H9 (cell line): ENCODE results near the gene CAPN2. TPM values are rescaled to one million over a fixed set of nuclear protein-coding genes. Genes with fewer than 3 reads are reported as not detected.
"Not testable (repeated sequence)": the region's sequence is repeated elsewhere in the genome, so short reads cannot be mapped to it uniquely, and the experiment has no call there.

Source experiments
- DNase-seq: peaks from one replicate; pipeline ENCODE4 v3.0.0-alpha.2; 2017
- H2AFZ ChIP-seq: one replicate; pipeline ENCODE4 v1.6.1; 2013; ENCODE audit warnings: mild to moderate bottlenecking, low read length, control low read depth, moderate library complexity
- H2AK5ac ChIP-seq: 2 replicates; pipeline ENCODE4 v1.6.1; 2013; ENCODE audit warnings: low read length, control low read depth, mixed read lengths; ENCODE audit not compliant: insufficient read length
- H2BK120ac ChIP-seq: one replicate; pipeline ENCODE4 v1.6.1; 2013; ENCODE audit warnings: low read depth, mild to moderate bottlenecking, low read length, control low read depth, inconsistent platforms; ENCODE audit not compliant: poor library complexity, severe bottlenecking
- H2BK12ac ChIP-seq: 2 replicates; pipeline ENCODE4 v1.6.1; 2013; ENCODE audit warnings: low read length, control low read depth, mixed read lengths, low read depth; ENCODE audit not compliant: insufficient read length
- H2BK15ac ChIP-seq: 2 replicates; pipeline ENCODE4 v1.6.1; 2013; ENCODE audit warnings: low read depth, low read length, control low read depth
- H2BK20ac ChIP-seq: one replicate; pipeline ENCODE4 v1.6.1; 2013; ENCODE audit warnings: low read depth, mild to moderate bottlenecking, low read length, control low read depth, inconsistent platforms; ENCODE audit not compliant: poor library complexity, severe bottlenecking
- H2BK5ac ChIP-seq: 2 replicates; pipeline ENCODE4 v1.6.1; 2013; ENCODE audit warnings: low read length, control low read depth, mixed read lengths; ENCODE audit not compliant: insufficient read length
- H3K14ac ChIP-seq: 2 replicates; pipeline ENCODE4 v1.6.1; 2013; ENCODE audit warnings: low read length, control low read depth; ENCODE audit not compliant: insufficient read depth
- H3K18ac ChIP-seq: 2 replicates; pipeline ENCODE4 v1.6.1; 2013; ENCODE audit warnings: low read depth, mild to moderate bottlenecking, mixed read lengths, low read length, control low read depth; ENCODE audit not compliant: insufficient read length
- H3K23ac ChIP-seq: 2 replicates; pipeline ENCODE4 v1.6.1; 2013; ENCODE audit warnings: low read length, control low read depth, mixed read lengths, low read depth; ENCODE audit not compliant: insufficient read length
- H3K23me2 ChIP-seq: 2 replicates; pipeline ENCODE4 v1.6.1; 2013; ENCODE audit warnings: low read depth, mild to moderate bottlenecking, mixed read lengths, low read length, control low read depth; ENCODE audit not compliant: insufficient read length, poor library complexity, severe bottlenecking
- H3K27ac ChIP-seq: 2 replicates; pipeline ENCODE4 v1.5.1; 2013; ENCODE audit warnings: low read length, control low read depth, mixed read lengths, low read depth; ENCODE audit not compliant: insufficient read length
- H3K27me3 ChIP-seq: 2 replicates; pipeline ENCODE4 v1.6.1; 2013; ENCODE audit warnings: low read length, control low read depth, inconsistent platforms; ENCODE audit not compliant: insufficient read depth
- H3K4ac ChIP-seq: 2 replicates; pipeline ENCODE4 v1.6.1; 2013; ENCODE audit warnings: low read depth, mild to moderate bottlenecking, control low read depth, inconsistent platforms, low read length, moderate library complexity
- H3K4me1 ChIP-seq: 2 replicates; pipeline ENCODE4 v1.6.1; 2013; ENCODE audit warnings: low read length, control low read depth, inconsistent platforms; ENCODE audit not compliant: insufficient read depth
- H3K4me2 ChIP-seq: 2 replicates; pipeline ENCODE4 v1.6.1; 2013; ENCODE audit warnings: low read length, control low read depth, mixed read lengths; ENCODE audit not compliant: insufficient read length, insufficient read depth
- H3K56ac ChIP-seq: 2 replicates; pipeline ENCODE4 v1.6.1; 2013; ENCODE audit warnings: low read depth, mild to moderate bottlenecking, mixed read lengths, low read length, control low read depth; ENCODE audit not compliant: insufficient read length
- H3K79me1 ChIP-seq: 2 replicates; pipeline ENCODE4 v1.6.1; 2013; ENCODE audit warnings: low read depth, mild to moderate bottlenecking, moderate library complexity, low read length, control low read depth, inconsistent platforms; ENCODE audit not compliant: insufficient read depth, poor library complexity, severe bottlenecking
- H3K79me2 ChIP-seq: 2 replicates; pipeline ENCODE4 v1.6.1; 2013; ENCODE audit warnings: low read length, control low read depth, inconsistent platforms; ENCODE audit not compliant: insufficient read depth
- H3K9ac ChIP-seq: 2 replicates; pipeline ENCODE4 v1.6.1; 2013; ENCODE audit warnings: low read length, control low read depth, mixed read lengths; ENCODE audit not compliant: insufficient read length; ENCODE audit errors: extremely low read depth
- H3K9me3 ChIP-seq: one replicate; pipeline ENCODE4 v1.6.1; 2013; ENCODE audit warnings: low read depth, low read length, inconsistent platforms; ENCODE audit not compliant: control insufficient read depth
- H3T11ph ChIP-seq: one replicate; pipeline ENCODE4 v1.6.1; 2013; ENCODE audit warnings: mild to moderate bottlenecking, low read length, control low read depth, inconsistent platforms
- H4K20me1 ChIP-seq: one replicate; pipeline ENCODE4 v1.6.1; 2013; ENCODE audit not compliant: control insufficient read depth, insufficient read length, insufficient read depth
- H4K5ac ChIP-seq: 2 replicates; pipeline ENCODE4 v1.6.1; 2013; ENCODE audit warnings: low read depth, mild to moderate bottlenecking, mixed read lengths, low read length, control low read depth; ENCODE audit not compliant: insufficient read length
- H4K8ac ChIP-seq: replicated peaks from 2 replicates; pipeline ENCODE4 v1.6.1; 2013; ENCODE audit warnings: low read length, control low read depth, mixed read lengths, low read depth; ENCODE audit not compliant: insufficient read length
- H4K91ac ChIP-seq: 2 replicates; pipeline ENCODE4 v1.6.1; 2013; ENCODE audit warnings: low read depth, mild to moderate bottlenecking, moderate library complexity, mixed read lengths, low read length, control low read depth; ENCODE audit not compliant: insufficient read length
- H3K27ac Mint-ChIP-seq, 3 experiments: 2 replicates in 2 of 3; 3 replicates in 1 of 3; pipeline ENCODE4 v1.8.0; 2020 to 2021; ENCODE audit warnings: mixed read lengths in 3 of 3, mild to moderate bottlenecking in 1 of 3, moderate library complexity in 1 of 3
- H3K27me3 Mint-ChIP-seq: 2 replicates; pipeline ENCODE4 v1.8.0; 2021; ENCODE audit warnings: low read depth, mild to moderate bottlenecking, moderate library complexity, mixed read lengths
- H3K36me3 Mint-ChIP-seq, 3 experiments: 2 replicates in 2 of 3; 3 replicates in 1 of 3; pipeline ENCODE4 v1.8.0; 2020 to 2021; ENCODE audit warnings: low read depth in 3 of 3, mixed read lengths in 3 of 3; ENCODE audit not compliant: insufficient read depth in 1 of 3
- H3K4me1 Mint-ChIP-seq, 2 experiments: 2 replicates each; pipeline ENCODE4 v1.8.0; 2020; ENCODE audit warnings: mixed read lengths in 2 of 2
- H3K4me3 Mint-ChIP-seq, 2 experiments: 2 replicates in 1 of 2; 3 replicates in 1 of 2; pipeline ENCODE4 v1.8.0; 2020 to 2021; ENCODE audit warnings: mild to moderate bottlenecking in 2 of 2, mixed read lengths in 2 of 2, moderate library complexity in 1 of 2
- H3K9me3 Mint-ChIP-seq, 2 experiments: 2 replicates in 1 of 2; 3 replicates in 1 of 2; pipeline ENCODE4 v1.8.0; 2020; ENCODE audit warnings: mild to moderate bottlenecking in 2 of 2, mixed read lengths in 2 of 2, moderate library complexity in 1 of 2
- WGBS: extraction: QIAGEN DNeasy Blood & Tissue Kit; methylation state at CpG from one replicate; pipeline ENCODE4 v1.1.7; 2013; ENCODE audit warnings: missing lambda C conversion rate, low lambda C conversion rate, mixed read lengths; ENCODE audit not compliant: insufficient read length; ENCODE audit errors: extremely low coverage; 5-methylcytosine and 5-hydroxymethylcytosine counted together
- total RNA-seq: library from RNA; stranded (reverse); gene quantifications from 2 replicates; pipeline ENCODE4 v1.2.1, GENCODE V29; 2021
- TF ChIP-seq, protein P1 (sequence below): fragments of 200-600 bp; sonication (generic); conservative IDR thresholded peaks from 3 replicates; pipeline ENCODE4 v1.8.0; 2021; ENCODE audit warnings: antibody characterized with exemption, mild to moderate bottlenecking

CAPN2 gene
- total RNA-seq, 1 experiment from 2014 or later: 32.2 TPM

DNA sequence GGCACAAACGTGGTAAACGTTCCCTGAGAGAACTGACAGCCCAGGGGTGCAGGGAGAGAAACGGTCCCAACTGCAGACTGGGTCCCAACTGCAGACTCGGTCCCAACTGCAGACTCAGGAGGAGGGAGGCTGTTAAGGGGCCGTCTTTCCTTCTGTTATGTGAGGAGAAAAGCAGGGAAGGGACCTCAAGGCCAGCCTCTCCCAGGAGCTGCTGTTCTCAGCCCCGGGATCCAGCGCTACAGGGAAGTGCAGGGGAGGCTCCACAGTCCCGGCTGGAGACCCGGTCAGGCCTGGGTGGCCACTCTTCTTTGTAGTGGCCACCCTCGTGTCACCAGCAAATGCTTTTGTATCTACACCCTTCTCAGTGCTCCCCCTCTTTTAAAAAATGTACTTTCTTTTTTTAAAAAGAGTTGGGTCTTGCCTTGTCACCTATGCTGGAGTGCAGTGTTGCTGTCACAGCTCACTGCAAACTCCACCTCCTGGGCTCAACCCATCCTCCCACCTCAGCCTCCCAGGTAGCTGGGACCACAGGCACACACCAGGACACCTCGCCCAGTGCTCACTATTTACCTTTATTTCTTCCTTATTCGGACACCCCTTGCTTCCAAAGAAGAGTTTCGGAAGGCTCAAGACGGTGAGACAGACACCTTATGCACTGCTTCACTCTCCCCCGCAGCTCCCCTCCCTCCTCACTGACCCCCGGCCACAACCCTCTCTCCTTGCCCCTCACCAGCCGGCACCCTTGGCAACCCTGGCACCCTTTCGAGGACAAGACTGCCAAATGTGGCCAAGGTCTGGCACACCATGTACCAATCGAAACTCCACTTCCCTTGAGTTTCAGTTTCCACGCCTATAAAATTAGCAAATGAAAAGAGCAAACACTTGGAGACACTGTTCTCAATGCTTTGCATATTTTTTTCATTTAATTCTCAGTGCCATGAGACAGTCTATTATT lies 21.8 kb downstream of the CAPN2 start:
- peaks cover 42 to 55% of the 10 kb centered on the region in 2 experiments for H3K4me1 Mint-ChIP-seq
- Histone ChIP-seq H3K9me3 (no peaks in the 10 kb centered on the region), H2AFZ (no peak overlapping the region), H3K27ac (no peak overlapping the region), H3K4me1 (peaks cover 4% of the 10 kb centered on the region; the same call in 1 of the 2 replicates), H4K20me1 (no peaks in the 10 kb centered on the region), H3K4ac (no peak overlapping the region), H3K18ac (no peak overlapping the region), H3K56ac (no peak overlapping the region), H3K4me2 (no peak overlapping the region), H2BK12ac (no peak overlapping the region), H2AK5ac (no peak overlapping the region), H4K91ac (no peak overlapping the region), H3K23me2 (no peaks in the 10 kb centered on the region), H4K8ac (no peak overlapping the region), H3K9ac (no peak overlapping the region), H2BK15ac (no peak overlapping the region), H2BK120ac (no peak overlapping the region), H3K23ac (no peak overlapping the region), H3K79me1 (no peaks in the 10 kb centered on the region), H3K14ac (no peak overlapping the region), H4K5ac (no peak overlapping the region), H3K27me3 (peaks cover 13% of the 10 kb centered on the region; the same call in 1 of the 2 replicates), H2BK20ac (no peak overlapping the region), H3T11ph (no peak overlapping the region), H2BK5ac (no peak overlapping the region), H3K79me2 (no peaks in the 10 kb centered on the region)
- TF ChIP-seq, protein P1, sequence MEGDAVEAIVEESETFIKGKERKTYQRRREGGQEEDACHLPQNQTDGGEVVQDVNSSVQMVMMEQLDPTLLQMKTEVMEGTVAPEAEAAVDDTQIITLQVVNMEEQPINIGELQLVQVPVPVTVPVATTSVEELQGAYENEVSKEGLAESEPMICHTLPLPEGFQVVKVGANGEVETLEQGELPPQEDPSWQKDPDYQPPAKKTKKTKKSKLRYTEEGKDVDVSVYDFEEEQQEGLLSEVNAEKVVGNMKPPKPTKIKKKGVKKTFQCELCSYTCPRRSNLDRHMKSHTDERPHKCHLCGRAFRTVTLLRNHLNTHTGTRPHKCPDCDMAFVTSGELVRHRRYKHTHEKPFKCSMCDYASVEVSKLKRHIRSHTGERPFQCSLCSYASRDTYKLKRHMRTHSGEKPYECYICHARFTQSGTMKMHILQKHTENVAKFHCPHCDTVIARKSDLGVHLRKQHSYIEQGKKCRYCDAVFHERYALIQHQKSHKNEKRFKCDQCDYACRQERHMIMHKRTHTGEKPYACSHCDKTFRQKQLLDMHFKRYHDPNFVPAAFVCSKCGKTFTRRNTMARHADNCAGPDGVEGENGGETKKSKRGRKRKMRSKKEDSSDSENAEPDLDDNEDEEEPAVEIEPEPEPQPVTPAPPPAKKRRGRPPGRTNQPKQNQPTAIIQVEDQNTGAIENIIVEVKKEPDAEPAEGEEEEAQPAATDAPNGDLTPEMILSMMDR: no peak
- H3K9me3 Mint-ChIP-seq: no peaks in the 10 kb centered on the region; a peak in 1 of 5 replicates
- no CpG with 5 or more reads among the region's 20 CpGs for WGBS
- H3K4me3 Mint-ChIP-seq: peak overlapping the region in 1 of 2 experiments; percentile 34; a peak in 1 of 5 replicates
- peak overlapping the region in 1 of 3 experiments; percentile 61; a peak in 1 of 7 replicates for H3K27ac Mint-ChIP-seq
- no peak for DNase-seq
- peaks cover 47% of the 10 kb centered on the region for H3K27me3 Mint-ChIP-seq
- H3K36me3 Mint-ChIP-seq: peaks cover 1 to 10% (median 6%) of the 10 kb centered on the region in 3 experiments; a peak in 6 of 7 replicates

DNA sequence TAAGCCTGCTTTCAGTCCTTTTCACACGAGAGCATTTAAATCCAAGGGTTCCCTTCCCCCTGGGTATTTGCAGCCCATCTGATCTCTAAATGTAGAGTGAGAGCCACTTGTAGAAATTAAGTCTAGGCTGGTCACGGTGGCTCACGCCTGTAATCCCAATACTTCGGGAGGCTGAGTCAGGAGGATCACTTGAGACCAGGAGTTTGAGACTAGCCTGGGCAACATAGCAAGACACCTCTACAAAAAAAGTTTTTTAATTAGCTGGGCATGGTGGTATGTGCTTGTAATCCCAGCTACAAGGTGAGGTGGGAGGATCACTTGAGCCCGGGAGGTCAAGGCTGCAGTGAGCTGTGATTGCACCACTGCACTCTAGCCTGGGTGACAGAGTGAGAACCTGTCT lies 24.3 kb downstream of the CAPN2 start:
- H3K79me1 ChIP-seq, H3K4me1 ChIP-seq, H4K5ac ChIP-seq, H3K27ac ChIP-seq, H3K4ac ChIP-seq, H2AK5ac ChIP-seq, H4K8ac ChIP-seq, H3K18ac ChIP-seq, H2AFZ ChIP-seq, H3K4me2 ChIP-seq, H3K14ac ChIP-seq, H3K9me3 Mint-ChIP-seq, H3T11ph ChIP-seq, H2BK12ac ChIP-seq, H2BK5ac ChIP-seq, H4K91ac ChIP-seq, H3K27ac Mint-ChIP-seq, H2BK120ac ChIP-seq, H2BK15ac ChIP-seq, DNase-seq, H4K20me1 ChIP-seq, H2BK20ac ChIP-seq, H3K9me3 ChIP-seq, H3K4me3 Mint-ChIP-seq, H3K56ac ChIP-seq, H3K9ac ChIP-seq, H3K79me2 ChIP-seq, H3K23me2 ChIP-seq, H3K27me3 ChIP-seq, H3K23ac ChIP-seq: not testable (repeated sequence)
- peaks cover 0 to 11% (median 9%) of the 10 kb centered on the region in 3 experiments; a peak in 4 of 7 replicates for H3K36me3 Mint-ChIP-seq
- WGBS: no CpG with 5 or more reads among the region's 5 CpGs
- peaks cover 29 to 38% of the 10 kb centered on the region in 2 experiments for H3K4me1 Mint-ChIP-seq
- peaks cover 22% of the 10 kb centered on the region for H3K27me3 Mint-ChIP-seq
